Activated CD8-positive, alpha-beta T cell treated with anti-CD3 and anti-CD28 coated beads for 36 hours (primary cell): Measurements from ENCODE around the gene ABCG8. TPM values are rescaled to one million over a fixed set of nuclear protein-coding genes. Genes with fewer than 3 reads are reported as not detected.

ENCODE experiments used
- ATAC-seq: fragments of 200-7000 bp; cut with Tn5 transposase; one replicate; pipeline ENCODE4 v1.10.0; 2021; ENCODE audit warnings: mild to moderate bottlenecking, moderate library complexity
- CTCF ChIA-PET: fragments of 350-600 bp; sonication (Branson Sonifier 250); formaldehyde crosslinking; loops from one replicate; lab custom pipeline; 2021; ENCODE audit warnings: antibody characterized with exemption; lab: Charles Lee
- POLR2A ChIA-PET: fragments of 350-600 bp; sonication (Branson Sonifier 250); formaldehyde crosslinking; loops from one replicate; lab custom pipeline; 2021; ENCODE audit warnings: antibody characterized with exemption; lab: Charles Lee
- DNase-seq: peaks from one replicate; pipeline ENCODE4 v3.0.0-alpha.2; 2020
- H3K27ac Mint-ChIP-seq: one replicate; pipeline ENCODE4 v1.8.0; 2021; ENCODE audit warnings: mild to moderate bottlenecking, mixed read lengths
- H3K27me3 Mint-ChIP-seq: one replicate; pipeline ENCODE4 v1.8.0; 2021; ENCODE audit warnings: mixed read lengths
- H3K36me3 Mint-ChIP-seq: one replicate; pipeline ENCODE4 v1.8.0; 2021; ENCODE audit warnings: low read depth, mixed read lengths
- H3K4me1 Mint-ChIP-seq: one replicate; pipeline ENCODE4 v1.8.0; 2021; ENCODE audit warnings: low read depth, mixed read lengths
- H3K4me3 Mint-ChIP-seq: one replicate; pipeline ENCODE4 v1.8.0; 2021; ENCODE audit warnings: mild to moderate bottlenecking, moderate library complexity, mixed read lengths
- H3K9me3 Mint-ChIP-seq: one replicate; pipeline ENCODE4 v1.8.0; 2021; ENCODE audit warnings: mixed read lengths
- intact Hi-C: fragments of 100-400 bp; cut with micrococcal nuclease; formaldehyde crosslinking; loops from one replicate; pipeline ENCODE4 v1.10.0; 2022
- total RNA-seq, 2 experiments: library from RNA; stranded (reverse); gene quantifications; one replicate each; pipeline ENCODE4 v1.2.3, GENCODE V29; 2021
- TF ChIP-seq, protein P1 (sequence below): fragments of 200-600 bp; IDR thresholded peaks from one replicate; pipeline ENCODE4 v1.8.0; 2022; ENCODE audit warnings: antibody characterized with exemption, mild to moderate bottlenecking

Gene ABCG8
- total RNA-seq, 2 experiments from 2014 or later, result not detected

DNA sequence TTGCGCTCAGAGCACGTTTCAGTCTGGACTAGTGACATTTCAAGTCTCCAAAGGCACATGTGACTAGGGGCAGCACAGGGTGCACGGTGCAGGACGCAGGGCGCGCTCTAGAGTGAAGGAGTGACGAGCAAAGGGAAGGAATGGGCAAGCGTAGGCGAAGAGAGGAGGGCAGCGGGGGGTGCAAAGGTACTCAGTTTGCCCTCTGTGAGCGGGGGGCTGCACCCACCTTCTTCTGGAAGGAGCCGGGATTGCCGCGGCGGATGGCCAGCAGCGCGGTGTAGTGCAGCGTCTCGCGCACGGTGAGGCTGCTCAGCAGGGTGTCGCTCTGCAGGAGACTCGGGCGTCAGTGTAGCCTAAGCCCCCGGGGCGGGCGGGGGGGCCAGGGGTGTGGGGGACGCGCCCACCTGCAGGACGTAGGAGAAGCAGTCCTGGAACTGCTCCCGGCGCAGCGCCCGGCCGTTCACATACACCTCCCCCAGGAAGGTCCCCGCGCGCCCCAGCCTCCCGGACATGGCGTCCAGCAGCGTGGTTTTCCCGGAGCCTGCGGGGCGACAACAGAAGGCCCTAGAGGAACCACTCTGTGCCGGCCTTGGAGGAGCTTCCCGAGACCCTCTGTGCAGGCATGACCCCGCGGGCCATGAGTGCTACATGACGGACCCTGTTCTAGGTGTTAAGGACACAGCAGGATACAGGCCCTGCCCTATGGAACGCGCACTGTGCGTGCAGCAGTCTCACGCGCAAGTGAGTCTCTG lies 7.1 kb upstream of the ABCG8 start:
- TF ChIP-seq, protein P1, sequence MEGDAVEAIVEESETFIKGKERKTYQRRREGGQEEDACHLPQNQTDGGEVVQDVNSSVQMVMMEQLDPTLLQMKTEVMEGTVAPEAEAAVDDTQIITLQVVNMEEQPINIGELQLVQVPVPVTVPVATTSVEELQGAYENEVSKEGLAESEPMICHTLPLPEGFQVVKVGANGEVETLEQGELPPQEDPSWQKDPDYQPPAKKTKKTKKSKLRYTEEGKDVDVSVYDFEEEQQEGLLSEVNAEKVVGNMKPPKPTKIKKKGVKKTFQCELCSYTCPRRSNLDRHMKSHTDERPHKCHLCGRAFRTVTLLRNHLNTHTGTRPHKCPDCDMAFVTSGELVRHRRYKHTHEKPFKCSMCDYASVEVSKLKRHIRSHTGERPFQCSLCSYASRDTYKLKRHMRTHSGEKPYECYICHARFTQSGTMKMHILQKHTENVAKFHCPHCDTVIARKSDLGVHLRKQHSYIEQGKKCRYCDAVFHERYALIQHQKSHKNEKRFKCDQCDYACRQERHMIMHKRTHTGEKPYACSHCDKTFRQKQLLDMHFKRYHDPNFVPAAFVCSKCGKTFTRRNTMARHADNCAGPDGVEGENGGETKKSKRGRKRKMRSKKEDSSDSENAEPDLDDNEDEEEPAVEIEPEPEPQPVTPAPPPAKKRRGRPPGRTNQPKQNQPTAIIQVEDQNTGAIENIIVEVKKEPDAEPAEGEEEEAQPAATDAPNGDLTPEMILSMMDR, result no peak
- ChIA-PET POLR2A (no interaction called here), CTCF (no interaction called here)
- H3K36me3 Mint-ChIP-seq, result no peaks in the 10 kb centered on the region
- no peak overlapping the region for H3K27ac Mint-ChIP-seq
- intact Hi-C loops, result no loop called here
- H3K4me1 Mint-ChIP-seq, result peaks cover 2% of the 10 kb centered on the region
- H3K4me3 Mint-ChIP-seq, result no peak overlapping the region
- no peak for DNase-seq
- no peak for ATAC-seq
- H3K27me3 Mint-ChIP-seq, result peaks cover 18% of the 10 kb centered on the region
- H3K9me3 Mint-ChIP-seq, result no peaks in the 10 kb centered on the region

DNA sequence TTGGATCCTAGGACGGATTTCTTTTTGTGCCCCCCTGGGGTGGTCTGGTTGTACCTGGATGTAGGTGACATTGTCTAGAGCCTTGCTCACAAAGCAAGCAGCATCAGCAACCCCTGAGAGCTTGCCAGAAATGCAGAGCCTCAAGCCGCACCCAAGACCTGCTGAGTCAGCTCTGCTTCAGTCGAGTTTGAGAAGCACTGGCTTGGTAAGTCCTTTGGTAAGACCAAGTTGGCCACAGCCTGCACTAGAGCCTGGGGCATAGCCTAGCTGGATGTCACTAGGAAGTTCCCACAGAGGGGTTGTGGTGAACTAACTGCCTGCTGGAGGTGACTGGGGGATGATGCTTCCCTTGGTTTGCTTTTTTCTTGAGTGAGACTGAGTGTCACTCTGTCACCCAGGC lies 6.3 kb upstream of the ABCG8 start:
- H3K4me3 Mint-ChIP-seq, result no peak overlapping the region
- no peaks in the 10 kb centered on the region for H3K36me3 Mint-ChIP-seq
- TF ChIP-seq, protein P1, result no peak
- DNase-seq (no peak), ATAC-seq (no peak)
- H3K27ac Mint-ChIP-seq, result no peak overlapping the region
- peaks cover 2% of the 10 kb centered on the region for H3K4me1 Mint-ChIP-seq
- no peaks in the 10 kb centered on the region for H3K9me3 Mint-ChIP-seq
- peaks cover 18% of the 10 kb centered on the region for H3K27me3 Mint-ChIP-seq
- intact Hi-C loops, result no loop called here
- ChIA-PET CTCF (no interaction called here), POLR2A (no interaction called here)

DNA sequence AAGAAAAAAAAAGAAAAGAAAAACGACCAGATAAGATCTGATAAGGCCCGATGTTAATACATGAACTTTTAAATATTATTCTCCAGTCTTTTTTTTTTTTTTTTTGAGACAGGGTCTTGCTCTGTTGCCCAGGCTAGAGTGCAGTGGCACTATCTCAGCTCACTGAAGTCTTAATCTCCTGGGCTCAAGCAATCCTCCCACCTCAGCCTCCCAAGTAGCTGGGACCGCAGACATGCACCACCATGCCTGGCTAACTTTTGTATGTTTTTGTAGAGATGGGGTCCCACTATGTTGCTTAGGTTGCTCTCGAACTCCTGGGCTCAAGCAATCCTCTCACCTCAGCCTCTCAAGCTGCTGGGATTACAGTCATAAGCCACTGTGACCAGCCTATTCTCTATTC lies 1.7 kb upstream of the ABCG8 start:
- ATAC-seq (no peak), DNase-seq (no peak)
- ChIA-PET CTCF (no interaction called here), POLR2A (no interaction called here)
- TF ChIP-seq, protein P1, result no peak
- no peaks in the 10 kb centered on the region for H3K4me1 Mint-ChIP-seq
- no peaks in the 10 kb centered on the region for H3K9me3 Mint-ChIP-seq
- H3K27ac Mint-ChIP-seq, result no peak overlapping the region
- H3K27me3 Mint-ChIP-seq, result no peaks in the 10 kb centered on the region
- no peaks in the 10 kb centered on the region for H3K36me3 Mint-ChIP-seq
- intact Hi-C loops, result no loop called here
- no peak overlapping the region for H3K4me3 Mint-ChIP-seq

DNA sequence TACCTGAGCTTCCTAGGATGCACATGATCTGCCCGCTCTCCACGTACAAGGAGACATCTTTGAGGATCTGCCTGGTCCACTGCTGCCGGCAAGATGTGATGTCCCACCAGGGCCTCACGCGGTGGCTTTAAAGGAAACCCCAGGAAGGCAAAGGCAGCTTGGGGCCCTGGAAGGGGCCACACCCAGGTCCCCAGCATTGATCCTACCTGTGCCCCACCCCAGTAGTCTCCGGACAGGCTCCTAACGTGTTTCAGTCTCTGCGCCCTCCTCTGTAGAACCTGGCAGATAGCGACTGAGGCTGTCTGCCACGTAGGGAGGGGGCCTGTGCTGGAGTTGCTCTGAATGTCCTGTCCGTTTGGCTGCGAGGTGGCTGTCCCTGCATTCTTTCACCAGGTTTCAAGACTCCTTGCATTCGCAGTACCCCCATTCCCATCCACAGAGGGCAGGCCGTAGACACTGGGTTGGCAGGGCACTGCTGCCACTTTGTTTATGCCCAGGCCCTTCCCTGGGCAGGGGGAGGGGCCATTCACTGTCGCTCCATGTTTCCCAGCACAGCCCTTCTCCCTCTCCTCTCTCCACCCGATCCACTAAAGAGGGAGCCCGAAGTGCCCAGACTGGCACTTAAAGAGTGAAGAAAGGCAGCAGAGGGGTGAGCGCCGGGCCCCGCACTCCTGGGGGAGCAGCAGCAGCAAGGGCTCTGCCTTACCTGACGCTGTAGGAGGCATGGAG lies 776 bp upstream of the ABCG8 start:
- ChIA-PET POLR2A (no interaction called here), CTCF (no interaction called here)
- Mint-ChIP-seq H3K9me3 (no peaks in the 10 kb centered on the region), H3K36me3 (no peaks in the 10 kb centered on the region), H3K4me1 (no peaks in the 10 kb centered on the region), H3K27ac (no peak overlapping the region), H3K27me3 (no peaks in the 10 kb centered on the region), H3K4me3 (no peak overlapping the region)
- TF ChIP-seq, protein P1, result no peak
- DNase-seq (no peak), ATAC-seq (no peak)
- intact Hi-C loops, result no loop called here
